GM18505 (cell line): ENCODE results near the gene STOX2.

Source experiments
- ATAC-seq: cut with Tn5 transposase; IDR thresholded peaks from one replicate; pipeline ENCODE4 v1.9.1; 2021; ENCODE audit not compliant: unreplicated experiment
- POLR2A ChIP-seq: IDR thresholded peaks from 4 replicates; pipeline ENCODE4 v1.6.1; 2011; ENCODE audit warnings: borderline replicate concordance; ENCODE audit not compliant: insufficient read depth, insufficient read length; ENCODE audit errors: extremely low read depth

Gene STOX2

GRCh38 chr4:183873409-183874185, 31.5 kb upstream of the STOX2 start:
- no peak for ATAC-seq
- no peak for TF ChIP-seq POLR2A

GRCh38 chr4:183875251-183875825, 29.8 kb upstream of the STOX2 start:
- ATAC-seq: no peak
- no peak for TF ChIP-seq POLR2A

GRCh38 chr4:183876268-183876934, 28.7 kb upstream of the STOX2 start:
- no peak for ATAC-seq

GRCh38 chr4:183878251-183878970, 26.7 kb upstream of the STOX2 start:
- no peak for ATAC-seq
- TF ChIP-seq POLR2A: no peak

More at GRCh38 chr4:183876268-183876934, 28.7 kb upstream of the STOX2 start:
- TF ChIP-seq POLR2A: no peak

- TF ChIP-seq POLR2A: no peak
- ATAC-seq: no peak
These were observed 19.8 kb upstream of the STOX2 start for GRCh38 chr4:183885205-183885720.

- TF ChIP-seq POLR2A: no peak
- ATAC-seq: no peak
These were observed 17.8 kb upstream of the STOX2 start for GRCh38 chr4:183887351-183887750.

GRCh38 chr4:183888564-183888963, 16.5 kb upstream of the STOX2 start:
- ATAC-seq: no peak

GRCh38 chr4:183889190-183889589, 15.9 kb upstream of the STOX2 start:
- TF ChIP-seq POLR2A: no peak
- ATAC-seq: no peak

More at GRCh38 chr4:183888564-183888963, 16.5 kb upstream of the STOX2 start:
- TF ChIP-seq POLR2A: no peak

- ATAC-seq: no peak
- TF ChIP-seq POLR2A: no peak
These were observed 7.9 kb upstream of the STOX2 start for GRCh38 chr4:183897193-183897592.

- TF ChIP-seq POLR2A: no peak
- ATAC-seq: no peak
These were observed 6.7 kb upstream of the STOX2 start for GRCh38 chr4:183898456-183898855.

- no peak for ATAC-seq
- TF ChIP-seq POLR2A: no peak
These were observed 1.9 kb upstream of the STOX2 start for GRCh38 chr4:183903021-183903760.
